GM18519 (cell line): ENCODE data around the gene ISLR.

Experiments used
- ATAC-seq: cut with Tn5 transposase; IDR thresholded peaks from one replicate; pipeline ENCODE4 v1.9.1; 2021; ENCODE audit warnings: mild to moderate bottlenecking, moderate library complexity; ENCODE audit not compliant: unreplicated experiment, low FRiP score

The ISLR gene

GRCh38 chr15:74170875-74171578 is 2.5 kb upstream of the ISLR start:
- no peak for ATAC-seq

GRCh38 chr15:74171965-74172541 is 1.5 kb upstream of the ISLR start:
- no peak for ATAC-seq

- ATAC-seq, result no peak
Measured at GRCh38 chr15:74172701-74173379, 670 bp upstream of the ISLR start.

- ATAC-seq, result no peak
Measured at GRCh38 chr15:74174219-74174957, 878 bp downstream of the ISLR start.

- no peak for ATAC-seq
Measured at GRCh38 chr15:74174958-74175253, 1.4 kb downstream of the ISLR start.

GRCh38 chr15:74175271-74176191 is 2.0 kb downstream of the ISLR start:
- no peak for ATAC-seq

- ATAC-seq, result no peak
Measured at GRCh38 chr15:74176262-74177214, 3.0 kb downstream of the ISLR start.

- no peak for ATAC-seq
Measured at GRCh38 chr15:74178326-74179100, 5.0 kb downstream of the ISLR start.

- ATAC-seq, result no peak
Measured at GRCh38 chr15:74179101-74179841, 5.8 kb downstream of the ISLR start.

- ATAC-seq, result no peak
Measured at GRCh38 chr15:74179983-74180880, 6.7 kb downstream of the ISLR start.

GRCh38 chr15:74180881-74181602 is 7.5 kb downstream of the ISLR start:
- ATAC-seq, result no peak

- no peak for ATAC-seq
Measured at GRCh38 chr15:74182131-74182530, 8.6 kb downstream of the ISLR start.

- no peak for ATAC-seq
Measured at GRCh38 chr15:74184582-74185091, 11.1 kb downstream of the ISLR start.

- ATAC-seq, result no peak
Measured at GRCh38 chr15:74185710-74186348, 12.3 kb downstream of the ISLR start.

GRCh38 chr15:74188216-74188615 is 14.7 kb downstream of the ISLR start:
- no peak for ATAC-seq
